Stimulated activated CD8-positive, alpha-beta memory T cell treated with anti-CD3 and anti-CD28 coated beads, Interleukin-7, amount 100 ng/mL, for 24 hours (primary cell): ENCODE data around the gene SCGB1D2.
"Not testable (repeated sequence)": the region's sequence is repeated elsewhere in the genome, so short reads cannot be mapped to it uniquely, and the experiment has no call there.

Source experiments
- DNase-seq: peaks from one replicate; pipeline ENCODE4 v3.0.0-alpha.2; 2020; ENCODE audit warnings: low read depth

The SCGB1D2 gene

GRCh38 chr11:62242021-62242420 is at the start of gene SCGB1D2:
TSS of gene SCGB1D2 (plus strand) at chr11:62242239. CDS start at chr11:62242308, 69 bp downstream.
- no peak for DNase-seq

GRCh38 chr11:62193952-62194351 is 48.1 kb upstream of the SCGB1D2 start:
- DNase-seq, result no peak

- not testable (repeated sequence) for DNase-seq
Observed at GRCh38 chr11:62195010-62195409, 47.0 kb upstream of the SCGB1D2 start.

- DNase-seq, result no peak
Observed at GRCh38 chr11:62195945-62196344, 46.1 kb upstream of the SCGB1D2 start.

- not testable (repeated sequence) for DNase-seq
Observed at GRCh38 chr11:62197400-62197799, 44.6 kb upstream of the SCGB1D2 start.

GRCh38 chr11:62201376-62201775 is 40.7 kb upstream of the SCGB1D2 start:
- no peak for DNase-seq

- no peak for DNase-seq
Observed at GRCh38 chr11:62202910-62203309, 39.1 kb upstream of the SCGB1D2 start.

GRCh38 chr11:62204430-62204829 is 37.6 kb upstream of the SCGB1D2 start:
- no peak for DNase-seq

GRCh38 chr11:62205441-62205840 is 36.6 kb upstream of the SCGB1D2 start:
- DNase-seq, result no peak

GRCh38 chr11:62206276-62207066 is 35.6 kb upstream of the SCGB1D2 start:
- DNase-seq, result not testable (repeated sequence)

GRCh38 chr11:62208785-62209144 is 33.3 kb upstream of the SCGB1D2 start:
- DNase-seq, result no peak

- DNase-seq, result no peak
Observed at GRCh38 chr11:62217191-62217748, 24.8 kb upstream of the SCGB1D2 start.

GRCh38 chr11:62221498-62221897 is 20.5 kb upstream of the SCGB1D2 start:
- DNase-seq, result no peak

GRCh38 chr11:62223095-62223494 is 18.9 kb upstream of the SCGB1D2 start:
- DNase-seq, result no peak

- DNase-seq, result no peak
Observed at GRCh38 chr11:62233730-62234129, 8.3 kb upstream of the SCGB1D2 start.

- no peak for DNase-seq
Observed at GRCh38 chr11:62236187-62236586, 5.9 kb upstream of the SCGB1D2 start.

GRCh38 chr11:62237499-62237898 is 4.5 kb upstream of the SCGB1D2 start:
- no peak for DNase-seq

- DNase-seq, result no peak
Observed at GRCh38 chr11:62238151-62238550, 3.9 kb upstream of the SCGB1D2 start.

GRCh38 chr11:62241095-62241494 is 944 bp upstream of the SCGB1D2 start:
- no peak for DNase-seq

- DNase-seq, result no peak
Observed at GRCh38 chr11:62245271-62245753, 3.3 kb downstream of the SCGB1D2 start.

GRCh38 chr11:62251698-62252097 is 9.7 kb downstream of the SCGB1D2 start:
- no peak for DNase-seq

GRCh38 chr11:62253999-62254542 is 12.0 kb downstream of the SCGB1D2 start:
- no peak for DNase-seq

- DNase-seq, result no peak
Observed at GRCh38 chr11:62256281-62256680, 14.2 kb downstream of the SCGB1D2 start.
